Right lobe of liver (tissue), 4 donors: ENCODE data around the gene ZNF253.

Experiments used
- CTCF ChIP-seq, 4 donors: fragments of 200-600 bp in 3 of 4; fragments of 450-650 bp in 1 of 4; IDR thresholded peaks; one replicate each; pipeline versions ENCODE4 v1.5.1 to v1.8.0; 2016 to 2022; ENCODE audit warnings: antibody characterized with exemption in 4 of 4, mild to moderate bottlenecking in 2 of 4
- POLR2A ChIP-seq: fragments of 450-650 bp; IDR thresholded peaks from one replicate; pipeline ENCODE4 v1.6.1; 2017; ENCODE audit warnings: antibody characterized with exemption, mild to moderate bottlenecking
- donor health status: DM: no; HTN: no; CAD: no.
- donor health status: DM: no; HTN: no; CAD: no.
- donor health status: DM: no; HTN: yes; CAD: no.

DNA sequence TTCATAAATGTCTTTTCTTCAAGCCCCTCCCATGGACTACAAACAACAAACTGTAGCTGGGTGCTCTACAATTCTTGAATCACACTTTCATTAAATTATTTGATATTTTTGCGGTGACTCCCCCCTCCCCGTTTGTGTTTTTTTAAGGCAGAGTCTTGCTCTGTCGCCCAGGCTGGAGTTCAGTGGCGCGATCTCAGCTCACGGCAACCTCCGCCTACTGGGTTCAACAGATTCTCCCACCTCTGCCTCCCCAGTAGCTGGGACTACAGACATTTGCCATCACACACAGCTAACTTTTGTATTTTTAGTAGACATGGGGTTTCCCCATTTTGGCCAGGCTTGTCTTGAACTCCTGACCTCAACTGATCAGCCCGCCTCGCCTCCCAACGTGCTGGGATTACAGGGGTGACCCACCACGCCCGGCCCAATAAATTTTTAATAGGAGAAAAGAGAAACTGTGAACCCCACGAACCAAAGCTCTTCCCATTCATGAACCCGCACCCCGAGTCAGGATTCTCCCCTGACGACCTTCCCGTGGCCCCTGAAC lies 44.8 kb upstream of the ZNF253 start:
- no peak for TF ChIP-seq CTCF (IDR thresholded peaks at IDR 0.05)
- no peak for TF ChIP-seq POLR2A
